ENCODE measurements around the gene ZNF521. TPM values are rescaled to one million over a fixed set of nuclear protein-coding genes. Genes with fewer than 3 reads are reported as not detected.
"Not testable (repeated sequence)": the region's sequence is repeated elsewhere in the genome, so short reads cannot be mapped to it uniquely, and the experiment has no call there.

ZNF521 gene
- polyA plus RNA-seq, 1 donor, result 9.3 TPM

DNA sequence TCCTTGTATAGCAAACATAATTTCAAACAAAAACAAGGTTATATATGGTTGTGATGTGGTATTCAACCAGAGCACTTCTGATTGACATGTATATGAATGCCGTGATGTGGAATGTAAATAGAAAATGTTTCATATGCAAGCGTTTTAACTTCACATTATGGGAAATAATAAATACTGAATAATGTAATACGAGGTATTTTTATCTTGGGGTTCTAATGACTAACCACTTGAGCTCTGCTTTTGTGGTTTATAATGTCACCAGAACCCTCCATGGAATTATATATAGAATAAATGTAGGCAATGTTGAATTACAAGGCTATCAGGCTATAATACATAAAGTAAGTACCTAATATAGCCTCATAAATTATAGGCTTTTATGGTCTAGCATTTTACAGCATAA is 72.4 kb downstream of the ZNF521 start:
- Histone ChIP-seq H3K27me3 (ENCODE audit: control insufficient read depth, insufficient read depth, low read length) (no peaks in the 10 kb centered on the region), H3K4me1 (ENCODE audit: control insufficient read depth, insufficient read depth, low read length) (peaks cover 2% of the 10 kb centered on the region), H3K4me3 (ENCODE audit: low read length) (no peak overlapping the region), H3K36me3 (ENCODE audit: control insufficient read depth, insufficient read depth, low read length) (no peaks in the 10 kb centered on the region), H3K27ac (ENCODE audit: low read length) (no peak overlapping the region), H3K9me3 (ENCODE audit: control insufficient read depth, low read depth, low read length) (no peaks in the 10 kb centered on the region)
- no peak for DNase-seq
- WGBS (ENCODE audit: insufficient coverage, low lambda C conversion rate), result no CpG with 5 or more reads among the region's 3 CpGs

DNA sequence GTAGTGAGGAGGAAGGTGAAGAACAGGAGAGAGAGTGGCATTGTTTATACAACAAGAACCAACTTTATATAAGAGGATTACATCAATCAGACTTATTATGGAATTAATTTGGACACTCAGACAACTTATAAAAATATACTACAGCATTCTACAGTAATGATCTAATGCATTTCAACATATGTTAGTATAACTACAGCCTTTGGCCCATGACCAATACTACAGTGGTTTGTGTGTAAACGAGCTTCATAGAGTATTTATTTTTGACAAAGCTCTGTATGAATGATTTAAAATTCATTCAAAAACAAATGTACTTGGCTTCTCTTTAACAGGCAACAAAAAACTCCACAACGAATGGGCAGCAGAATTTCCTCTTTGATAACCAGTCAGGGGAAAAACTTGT is 72.8 kb downstream of the ZNF521 start:
- Histone ChIP-seq H3K27ac (ENCODE audit: low read length) (no peak overlapping the region), H3K9me3 (ENCODE audit: control insufficient read depth, low read depth, low read length) (no peaks in the 10 kb centered on the region), H3K4me3 (ENCODE audit: low read length) (no peak overlapping the region), H3K36me3 (ENCODE audit: control insufficient read depth, insufficient read depth, low read length) (no peaks in the 10 kb centered on the region), H3K27me3 (ENCODE audit: control insufficient read depth, insufficient read depth, low read length) (no peaks in the 10 kb centered on the region), H3K4me1 (ENCODE audit: control insufficient read depth, insufficient read depth, low read length) (peaks cover 2% of the 10 kb centered on the region)
- DNase-seq, result no peak
- 63% methylated on average over 1 of the region's 2 CpGs for WGBS (ENCODE audit: insufficient coverage, low lambda C conversion rate)

GRCh38 chr18:25278394-25278793 is 73.6 kb downstream of the ZNF521 start:
- Histone ChIP-seq H3K4me1 (ENCODE audit: control insufficient read depth, insufficient read depth, low read length) (peaks cover 2% of the 10 kb centered on the region), H3K9me3 (ENCODE audit: control insufficient read depth, low read depth, low read length) (no peaks in the 10 kb centered on the region), H3K4me3 (ENCODE audit: low read length) (no peak overlapping the region), H3K27me3 (ENCODE audit: control insufficient read depth, insufficient read depth, low read length) (no peaks in the 10 kb centered on the region), H3K27ac (ENCODE audit: low read length) (no peak overlapping the region), H3K36me3 (ENCODE audit: control insufficient read depth, insufficient read depth, low read length) (no peaks in the 10 kb centered on the region)
- DNase-seq, result no peak
- no CpG with 5 or more reads among the region's 4 CpGs for WGBS (ENCODE audit: insufficient coverage, low lambda C conversion rate)

DNA sequence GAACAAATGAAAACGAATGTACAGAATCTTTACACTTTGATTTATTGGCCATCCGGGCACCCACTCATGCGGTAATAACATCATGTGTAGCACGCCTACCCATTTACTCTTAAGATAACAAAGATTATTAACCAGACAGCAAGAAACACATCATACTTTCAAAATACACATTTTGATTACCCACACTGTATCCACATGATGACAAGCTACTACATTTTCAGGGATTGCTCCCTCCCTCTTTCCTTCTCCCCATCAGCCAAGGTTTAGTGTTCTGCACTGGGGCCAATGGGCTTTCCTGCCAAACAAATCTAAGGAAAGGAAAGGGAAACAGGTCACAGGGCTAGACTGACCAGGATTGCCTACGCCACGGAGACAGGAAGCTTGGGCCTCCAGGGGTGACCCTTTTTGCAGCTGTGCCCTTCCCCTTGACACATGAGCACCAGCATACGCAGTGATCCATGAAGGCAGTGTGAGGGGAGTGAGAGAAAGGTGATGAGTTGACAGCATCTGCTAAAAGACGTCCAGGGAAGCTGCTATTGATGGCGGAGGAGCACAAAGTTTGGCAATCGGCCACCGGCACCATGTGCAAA is 76.5 kb downstream of the ZNF521 start:
- Histone ChIP-seq H3K36me3 (ENCODE audit: control insufficient read depth, insufficient read depth, low read length) (no peaks in the 10 kb centered on the region), H3K27me3 (ENCODE audit: control insufficient read depth, insufficient read depth, low read length) (no peaks in the 10 kb centered on the region), H3K27ac (ENCODE audit: low read length) (no peak overlapping the region), H3K9me3 (ENCODE audit: control insufficient read depth, low read depth, low read length) (no peaks in the 10 kb centered on the region), H3K4me3 (ENCODE audit: low read length) (no peak overlapping the region), H3K4me1 (ENCODE audit: control insufficient read depth, insufficient read depth, low read length) (peaks cover 2% of the 10 kb centered on the region)
- no CpG with 5 or more reads among the region's 11 CpGs for WGBS (ENCODE audit: insufficient coverage, low lambda C conversion rate)
- DNase-seq, result no peak

DNA sequence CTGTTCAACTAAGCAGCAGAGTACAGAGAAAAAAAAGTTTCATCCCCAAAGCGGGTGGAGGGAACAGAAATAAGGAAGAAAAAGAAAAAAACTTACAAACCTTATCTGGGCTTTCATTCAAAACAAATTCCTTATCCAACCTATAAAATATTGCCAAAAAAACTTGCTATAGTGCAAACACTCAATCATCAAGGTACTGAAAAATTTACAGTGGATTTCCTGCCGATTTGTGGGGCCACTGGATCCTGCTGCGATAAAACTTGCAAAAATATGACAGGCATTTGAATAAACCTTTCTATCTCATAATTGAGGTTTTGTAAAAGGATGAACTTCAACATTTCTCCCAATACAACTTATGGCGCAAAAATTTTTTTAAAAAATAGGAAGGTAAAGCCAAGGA is 77.0 kb downstream of the ZNF521 start:
- no peaks in the 10 kb centered on the region for H3K36me3 ChIP-seq (ENCODE audit: control insufficient read depth, insufficient read depth, low read length)
- H3K27ac ChIP-seq (ENCODE audit: low read length), result no peak overlapping the region
- no peak for DNase-seq
- no peak overlapping the region for H3K4me3 ChIP-seq (ENCODE audit: low read length)
- WGBS (ENCODE audit: insufficient coverage, low lambda C conversion rate), result 100% methylated on average over 2 of the region's 4 CpGs
- H3K9me3 ChIP-seq (ENCODE audit: control insufficient read depth, low read depth, low read length), result no peaks in the 10 kb centered on the region
- H3K27me3 ChIP-seq (ENCODE audit: control insufficient read depth, insufficient read depth, low read length), result no peaks in the 10 kb centered on the region
- H3K4me1 ChIP-seq (ENCODE audit: control insufficient read depth, insufficient read depth, low read length), result peaks cover 2% of the 10 kb centered on the region

DNA sequence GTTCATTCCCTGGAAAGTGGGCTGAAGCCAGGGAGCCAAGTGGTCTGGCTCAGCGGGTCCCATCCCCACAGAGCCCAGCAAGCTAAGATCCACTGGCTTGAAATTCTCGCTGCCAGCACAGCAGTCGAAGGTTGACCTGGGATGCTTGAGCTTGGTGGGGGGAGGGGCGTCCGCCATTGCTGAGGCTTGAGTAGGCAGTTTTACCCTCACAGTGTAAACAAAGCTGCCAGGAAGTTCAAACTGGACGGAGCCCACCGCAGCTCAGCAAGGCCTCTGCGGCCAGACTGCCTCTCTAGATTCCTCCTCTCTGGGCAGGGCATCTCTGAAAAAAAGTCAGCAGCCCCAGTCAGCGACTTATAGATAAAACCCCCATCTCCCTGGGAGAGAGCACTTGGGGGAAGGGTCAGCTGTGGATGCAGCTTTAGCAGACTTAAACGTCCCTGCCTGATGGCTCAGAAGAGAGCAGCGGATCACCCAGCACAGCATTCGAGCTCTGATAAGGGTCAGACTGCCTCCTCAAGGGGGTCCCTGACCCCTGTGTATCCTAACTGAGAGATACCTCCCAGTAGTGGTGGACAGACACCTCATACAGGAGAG is 84.9 kb downstream of the ZNF521 start:
- not testable (repeated sequence) for H3K36me3 ChIP-seq (ENCODE audit: control insufficient read depth, insufficient read depth, low read length); H3K9me3 ChIP-seq (ENCODE audit: control insufficient read depth, low read depth, low read length); DNase-seq; H3K27ac ChIP-seq (ENCODE audit: low read length); H3K27me3 ChIP-seq (ENCODE audit: control insufficient read depth, insufficient read depth, low read length); H3K4me3 ChIP-seq (ENCODE audit: low read length); H3K4me1 ChIP-seq (ENCODE audit: control insufficient read depth, insufficient read depth, low read length)
- 40% methylated on average over 1 of the region's 12 CpGs for whole genome bisulfite sequencing (ENCODE audit: insufficient coverage, low lambda C conversion rate)

DNA sequence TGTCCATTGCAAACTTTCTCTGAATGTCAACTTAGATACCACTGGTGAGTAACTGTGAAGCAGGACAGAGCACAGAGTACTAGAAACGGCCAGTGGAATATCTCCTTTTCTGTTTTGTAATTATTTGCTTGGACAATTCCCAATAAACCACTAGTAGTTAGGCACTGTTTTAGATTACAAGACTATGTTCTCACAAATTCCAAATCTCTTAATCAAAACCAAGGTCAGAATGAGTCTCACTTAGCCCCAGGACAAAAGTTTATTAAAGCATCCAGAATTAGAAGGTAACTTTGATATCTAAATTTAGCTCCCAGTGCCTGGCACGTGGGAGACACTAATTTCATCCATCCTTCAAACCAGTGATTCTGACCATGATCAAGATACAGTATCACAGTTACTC is 89.0 kb downstream of the ZNF521 start:
- no peak overlapping the region for H3K27ac ChIP-seq (ENCODE audit: low read length)
- H3K9me3 ChIP-seq (ENCODE audit: control insufficient read depth, low read depth, low read length), result no peaks in the 10 kb centered on the region
- no peak overlapping the region for H3K4me3 ChIP-seq (ENCODE audit: low read length)
- no peaks in the 10 kb centered on the region for H3K4me1 ChIP-seq (ENCODE audit: control insufficient read depth, insufficient read depth, low read length)
- WGBS (ENCODE audit: insufficient coverage, low lambda C conversion rate), result 67% methylated on average over 1 of the region's 2 CpGs
- H3K27me3 ChIP-seq (ENCODE audit: control insufficient read depth, insufficient read depth, low read length), result no peaks in the 10 kb centered on the region
- DNase-seq, result no peak
- no peaks in the 10 kb centered on the region for H3K36me3 ChIP-seq (ENCODE audit: control insufficient read depth, insufficient read depth, low read length)

DNA sequence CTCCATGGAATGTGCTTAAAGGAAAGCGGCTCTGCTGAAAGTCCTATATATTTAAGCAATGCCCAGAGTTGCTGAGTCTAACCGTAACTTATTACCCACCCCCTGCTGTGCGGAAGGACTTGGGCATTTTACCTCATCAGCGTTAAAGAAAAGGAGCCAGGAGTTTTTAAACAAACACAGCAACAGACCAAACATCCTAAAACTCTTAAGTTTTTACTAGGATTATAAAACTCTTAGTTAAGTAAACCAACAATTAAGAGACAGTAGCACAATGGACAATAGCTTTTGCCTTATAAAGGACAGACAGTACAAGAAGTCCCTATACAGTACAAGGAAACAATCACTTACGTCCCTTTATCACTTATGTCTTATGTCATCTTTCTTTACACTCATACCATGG is 90.2 kb downstream of the ZNF521 start:
- Histone ChIP-seq H3K27ac (ENCODE audit: low read length) (no peak overlapping the region), H3K36me3 (ENCODE audit: control insufficient read depth, insufficient read depth, low read length) (no peaks in the 10 kb centered on the region), H3K4me1 (ENCODE audit: control insufficient read depth, insufficient read depth, low read length) (no peaks in the 10 kb centered on the region), H3K9me3 (ENCODE audit: control insufficient read depth, low read depth, low read length) (no peaks in the 10 kb centered on the region), H3K27me3 (ENCODE audit: control insufficient read depth, insufficient read depth, low read length) (no peaks in the 10 kb centered on the region), H3K4me3 (ENCODE audit: low read length) (no peak overlapping the region)
- WGBS (ENCODE audit: insufficient coverage, low lambda C conversion rate), result 100% methylated on average over 1 of the region's 5 CpGs
- DNase-seq, result no peak

GRCh38 chr18:25256439-25256838 is 95.5 kb downstream of the ZNF521 start:
- Histone ChIP-seq H3K36me3 (ENCODE audit: control insufficient read depth, insufficient read depth, low read length) (no peaks in the 10 kb centered on the region), H3K27me3 (ENCODE audit: control insufficient read depth, insufficient read depth, low read length) (no peaks in the 10 kb centered on the region), H3K9me3 (ENCODE audit: control insufficient read depth, low read depth, low read length) (no peaks in the 10 kb centered on the region), H3K4me3 (ENCODE audit: low read length) (no peak overlapping the region), H3K4me1 (ENCODE audit: control insufficient read depth, insufficient read depth, low read length) (no peaks in the 10 kb centered on the region), H3K27ac (ENCODE audit: low read length) (no peak overlapping the region)
- no peak for DNase-seq
- WGBS (ENCODE audit: insufficient coverage, low lambda C conversion rate), result 78% methylated on average over 3 of the region's 4 CpGs

DNA sequence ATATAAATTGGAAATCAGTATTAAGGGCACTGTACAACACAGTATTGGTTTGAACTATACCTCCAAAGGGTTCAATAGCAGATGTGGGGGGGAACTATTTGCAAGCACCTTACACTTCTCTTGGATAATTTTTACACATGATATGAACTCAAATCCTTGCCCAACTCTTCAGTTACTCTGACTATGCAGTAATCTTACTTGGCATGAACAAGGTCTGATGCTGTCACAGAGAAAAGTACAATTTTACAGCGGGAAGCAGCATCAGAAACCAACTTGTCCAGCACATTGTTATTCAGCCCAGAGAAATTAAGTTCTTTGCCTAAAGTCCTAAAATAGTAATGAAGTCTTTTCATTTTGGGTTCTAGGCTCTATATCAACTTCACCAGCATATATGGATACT is 98.2 kb downstream of the ZNF521 start:
- WGBS (ENCODE audit: insufficient coverage, low lambda C conversion rate), result no CpG with 5 or more reads among the region's 1 CpG
- H3K4me3 ChIP-seq (ENCODE audit: low read length), result no peak overlapping the region
- H3K9me3 ChIP-seq (ENCODE audit: control insufficient read depth, low read depth, low read length), result no peaks in the 10 kb centered on the region
- no peaks in the 10 kb centered on the region for H3K27me3 ChIP-seq (ENCODE audit: control insufficient read depth, insufficient read depth, low read length)
- H3K4me1 ChIP-seq (ENCODE audit: control insufficient read depth, insufficient read depth, low read length), result no peaks in the 10 kb centered on the region
- no peak for DNase-seq
- H3K36me3 ChIP-seq (ENCODE audit: control insufficient read depth, insufficient read depth, low read length), result no peaks in the 10 kb centered on the region
- no peak overlapping the region for H3K27ac ChIP-seq (ENCODE audit: low read length)

DNA sequence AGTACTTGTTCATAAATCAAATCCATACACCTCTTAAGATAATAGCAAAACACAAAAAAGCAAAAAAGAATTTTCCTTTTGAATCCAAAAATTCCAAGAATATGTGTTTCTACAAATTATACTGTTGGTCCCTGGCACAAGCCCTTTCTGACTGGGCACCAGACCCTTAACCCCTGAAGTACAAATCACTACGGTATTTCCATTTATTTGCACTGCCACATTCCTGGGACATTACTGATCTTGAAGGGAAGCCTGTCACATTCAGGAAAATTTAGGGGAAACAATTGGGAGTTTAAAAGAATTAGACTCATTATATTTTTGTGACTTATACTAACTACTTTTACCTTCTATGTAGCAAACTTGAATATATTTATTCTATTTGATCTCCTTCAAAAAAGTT is 98.8 kb downstream of the ZNF521 start:
- Histone ChIP-seq H3K4me1 (ENCODE audit: control insufficient read depth, insufficient read depth, low read length) (no peaks in the 10 kb centered on the region), H3K4me3 (ENCODE audit: low read length) (no peak overlapping the region), H3K27ac (ENCODE audit: low read length) (no peak overlapping the region), H3K27me3 (ENCODE audit: control insufficient read depth, insufficient read depth, low read length) (no peaks in the 10 kb centered on the region), H3K36me3 (ENCODE audit: control insufficient read depth, insufficient read depth, low read length) (no peaks in the 10 kb centered on the region), H3K9me3 (ENCODE audit: control insufficient read depth, low read depth, low read length) (no peaks in the 10 kb centered on the region)
- no peak for DNase-seq
- no CpG with 5 or more reads among the region's 1 CpG for WGBS (ENCODE audit: insufficient coverage, low lambda C conversion rate)
